ENCODE results near the gene KRTAP2-3.
"Not testable (repeated sequence)": the region's sequence is repeated elsewhere in the genome, so short reads cannot be mapped to it uniquely, and the experiment has no call there.

Gene KRTAP2-3

GRCh38 chr17:41063449-41063848, 3.5 kb upstream of the KRTAP2-3 start:
- H3K4me3 ChIP-seq (ENCODE audit: low read depth, low read length), result no peak overlapping the region
- TF ChIP-seq CTCF (IDR thresholded peaks at IDR 0.05; ENCODE audit: borderline replicate concordance, insufficient read depth, low read depth, low read length), result no peak

DNA sequence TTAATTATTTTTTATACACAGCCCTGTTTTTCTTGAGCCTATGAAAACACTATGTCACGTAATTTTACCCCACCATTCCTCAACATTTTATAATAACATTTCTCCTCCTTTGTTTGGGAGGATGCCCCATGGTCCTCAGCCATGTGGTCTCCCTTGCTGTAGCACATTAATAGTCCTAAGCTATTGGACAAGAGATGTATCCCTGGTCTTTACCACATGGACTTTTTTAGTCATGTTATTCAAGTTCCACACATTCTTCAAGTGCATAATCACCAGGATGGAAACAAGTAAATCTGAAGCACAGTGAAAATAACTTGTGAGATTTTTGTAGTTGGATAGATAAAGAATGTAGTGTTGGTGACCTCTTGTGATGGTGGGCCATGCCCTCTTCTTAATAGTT, 2.0 kb upstream of the KRTAP2-3 start:
- no peak for TF ChIP-seq CTCF (IDR thresholded peaks at IDR 0.05; ENCODE audit: borderline replicate concordance, insufficient read depth, low read depth, low read length)
- no peak overlapping the region for H3K4me3 ChIP-seq (ENCODE audit: low read depth, low read length)

- H3K4me3 ChIP-seq (ENCODE audit: low read depth, low read length), result not testable (repeated sequence)
These were observed 450 bp downstream of the KRTAP2-3 start for GRCh38 chr17:41059276-41060051.

DNA sequence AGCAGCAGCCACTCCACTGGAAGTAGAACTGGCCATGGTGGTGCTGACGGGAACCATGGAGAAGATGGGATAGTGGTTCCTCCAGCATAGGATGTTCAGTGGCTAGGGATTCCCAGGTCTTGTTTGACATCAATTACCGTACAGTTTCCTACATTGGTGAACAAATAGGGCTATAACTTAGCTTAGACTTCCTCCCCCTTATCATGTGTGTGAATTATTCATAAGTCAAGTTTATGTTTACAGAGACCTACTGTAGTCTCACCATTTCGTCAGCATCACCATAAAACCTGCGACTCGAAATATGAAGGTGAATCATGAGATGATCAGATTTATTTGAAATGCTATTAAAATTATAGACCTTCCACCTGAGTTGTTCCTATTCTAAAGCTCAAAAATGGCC, 1.2 kb downstream of the KRTAP2-3 start:
- no peak overlapping the region for H3K4me3 ChIP-seq (ENCODE audit: low read depth, low read length)
- no peak for TF ChIP-seq CTCF (IDR thresholded peaks at IDR 0.05; ENCODE audit: borderline replicate concordance, insufficient read depth, low read depth, low read length)

GRCh38 chr17:41057547-41057946, 2.4 kb downstream of the KRTAP2-3 start:
- no peak for TF ChIP-seq CTCF (IDR thresholded peaks at IDR 0.05; ENCODE audit: borderline replicate concordance, insufficient read depth, low read depth, low read length)
- no peak overlapping the region for H3K4me3 ChIP-seq (ENCODE audit: low read depth, low read length)

DNA sequence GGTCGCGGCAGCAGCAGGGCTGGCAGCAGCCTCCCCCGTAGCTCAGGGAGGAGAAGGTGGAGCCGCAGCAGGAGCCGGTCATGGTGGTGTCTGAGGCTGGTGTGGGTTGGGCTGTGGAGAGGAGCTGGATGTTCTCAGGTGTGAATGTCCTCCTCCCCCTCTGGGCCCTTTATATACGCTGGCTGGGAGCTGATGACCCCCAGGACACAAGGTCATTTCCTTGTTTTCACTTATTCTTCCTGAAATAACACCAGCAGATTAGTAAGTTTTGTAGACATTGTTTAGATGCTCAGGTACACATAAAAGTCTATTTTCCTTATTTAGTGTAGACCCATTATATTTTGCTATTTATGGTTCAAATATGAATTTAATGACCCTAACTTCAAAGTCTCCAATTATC, 4.8 kb downstream of the KRTAP2-3 start, which contains the start of gene KRTAP2-2:
Gene KRTAP2-2, minus strand, starts transcription at position 101 of the 400 bp plus-strand sequence. Its CDS starts 19 bp downstream, at position 82.
- not testable (repeated sequence) for H3K4me3 ChIP-seq (ENCODE audit: low read depth, low read length)

- not testable (repeated sequence) for H3K4me3 ChIP-seq (ENCODE audit: low read depth, low read length)
These were observed 5.4 kb downstream of the KRTAP2-3 start for GRCh38 chr17:41054556-41054955.

DNA sequence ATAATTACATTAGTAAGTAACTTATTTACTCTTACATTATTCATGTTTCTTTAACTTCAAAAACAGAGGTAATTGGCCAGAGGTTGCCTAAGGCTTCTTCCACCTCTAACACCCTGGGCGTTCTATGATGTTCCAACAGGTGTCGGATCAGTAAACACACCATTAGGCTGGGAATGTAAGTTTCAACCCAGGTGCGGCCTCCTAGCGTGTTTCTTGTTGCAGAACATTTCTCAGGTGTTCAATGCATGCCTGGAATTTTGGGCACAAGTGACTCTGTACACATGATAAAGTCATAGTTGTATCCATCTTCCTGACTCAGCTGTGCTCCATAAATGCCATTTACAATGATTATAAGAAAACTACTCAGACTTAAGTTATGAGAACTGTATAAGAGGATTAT, 5.9 kb downstream of the KRTAP2-3 start:
- TF ChIP-seq CTCF (IDR thresholded peaks at IDR 0.05; ENCODE audit: borderline replicate concordance, insufficient read depth, low read depth, low read length), result no peak
- no peak overlapping the region for H3K4me3 ChIP-seq (ENCODE audit: low read depth, low read length)

- H3K4me3 ChIP-seq (ENCODE audit: low read depth, low read length), result no peak overlapping the region
- TF ChIP-seq CTCF (IDR thresholded peaks at IDR 0.05; ENCODE audit: borderline replicate concordance, insufficient read depth, low read depth, low read length), result no peak
These were observed 7.3 kb downstream of the KRTAP2-3 start for GRCh38 chr17:41052566-41052965.

Data from GM12875 (cell line).